Gastrocnemius medialis (tissue), 4 donors: ENCODE measurements around the gene CEP72. TPM values are rescaled to one million over a fixed set of nuclear protein-coding genes. Genes with fewer than 3 reads are reported as not detected.

Experiments used
- ATAC-seq, 2 donors: fragments of 150-250 bp; one replicate each; pipeline ENCODE4 v1.9.1; 2016
- DNase-seq, 2 donors: peaks; one replicate each; pipeline ENCODE4 v3.0.0-alpha.2; 2019
- H3K27ac ChIP-seq, 4 donors: fragments of 200-600 bp; sonication (generic); 1 replicate in 1 of 4; 2 replicates in 3 of 4; pipeline ENCODE4 v1.5.1; 2016 to 2018; ENCODE audit warnings: mild to moderate bottlenecking in 2 of 4, moderate library complexity in 1 of 4
- H3K27me3 ChIP-seq, 3 donors: fragments of 200-600 bp; sonication (generic) in 2 of 3; 1 replicate in 1 of 3; 2 replicates in 2 of 3; pipeline versions ENCODE4 v1.5.1 to v1.6.0; 2016 to 2019; ENCODE audit warnings: mild to moderate bottlenecking in 1 of 3, moderate library complexity in 1 of 3
- H3K36me3 ChIP-seq, 2 donors: fragments of 200-600 bp; sonication (generic) in 1 of 2; one replicate each; pipeline ENCODE4 v1.5.1; 2017 to 2018
- H3K4me1 ChIP-seq, 2 donors: fragments of 200-600 bp; sonication (generic) in 1 of 2; one replicate each; pipeline ENCODE4 v1.5.1; 2016 to 2017; ENCODE audit warnings: mild to moderate bottlenecking in 2 of 2
- H3K4me3 ChIP-seq, 4 donors: fragments of 200-600 bp; sonication (generic) in 3 of 4; 1 replicate in 1 of 4; 2 replicates in 3 of 4; pipeline ENCODE4 v1.5.1; 2016 to 2019; ENCODE audit warnings: mild to moderate bottlenecking in 2 of 4
- H3K9me3 ChIP-seq, 3 donors: fragments of 200-600 bp; sonication (generic) in 2 of 3; 1 replicate in 1 of 3; 2 replicates in 2 of 3; pipeline ENCODE4 v1.5.1; 2016 to 2019
- CTCF ChIP-seq, 5 experiments: fragments of 450-650 bp in 3 of 5; fragments of 200-600 bp in 2 of 5; sonication (generic) in 2 of 5; IDR thresholded peaks in 4 of 5; conservative IDR thresholded peaks in 1 of 5; 1 replicate in 4 of 5; 2 replicates in 1 of 5; pipeline ENCODE4 v1.5.1; 2016 to 2019; ENCODE audit warnings: antibody characterized with exemption in 5 of 5, mild to moderate bottlenecking in 3 of 5, moderate library complexity in 3 of 5
- POLR2A ChIP-seq, 2 donors: fragments of 450-650 bp; IDR thresholded peaks; one replicate each; pipeline ENCODE4 v1.6.1; 2017; ENCODE audit warnings: antibody characterized with exemption in 2 of 2, mild to moderate bottlenecking in 2 of 2, moderate library complexity in 2 of 2
- in situ Hi-C, 4 donors: fragments of 200-750 bp; cut with MboI; loops; one replicate each; pipeline versions ENCODE4 v1.15.0 to v1.8.0; 2017; ENCODE audit warnings: low sequenced_read_pairs in 4 of 4
- intact Hi-C: fragments of 100-400 bp; cut with DNase I; formaldehyde crosslinking; loops from one replicate; pipeline ENCODE4 v1.15.1; 2023; ENCODE audit warnings: low total_unique reads
- total RNA-seq, 4 donors: library from RNA; depleted of rRNA; stranded (reverse); fragments of >200 nt; gene quantifications; one replicate each; pipeline versions ENCODE4 v1.1.0 to v1.2.3, GENCODE V29; 2016

The CEP72 gene
- total RNA-seq, 4 donors from 2014 or later, result 0.36 to 0.56 (median 0.40) TPM; not detected in 1

- TF ChIP-seq CTCF (IDR thresholded peaks at IDR 0.05 in 4 of 5, conservative IDR thresholded peaks at IDR 0.05 in 1 of 5) (no peak), POLR2A (IDR thresholded peaks at IDR 0.05) (no peak)
These were observed 41.7 kb upstream of the CEP72 start for GRCh38 chr5:570446-570845.

GRCh38 chr5:570886-571285, 41.3 kb upstream of the CEP72 start:
- Histone ChIP-seq H3K27ac (no peak overlapping the region), H3K4me1 (no peaks in the 10 kb centered on the region), H3K9me3 (no peaks in the 10 kb centered on the region), H3K27me3 (peaks cover 17 to 37% (median 18%) of the 10 kb centered on the region in 3 donors), H3K36me3 (no peaks in the 10 kb centered on the region), H3K4me3 (no peak overlapping the region)
- DNase-seq, result no peak
- intact Hi-C loops, result no loop called here
- no peak for ATAC-seq
- no peak for TF ChIP-seq CTCF (IDR thresholded peaks at IDR 0.05 in 4 of 5, conservative IDR thresholded peaks at IDR 0.05 in 1 of 5)
- no peak for TF ChIP-seq POLR2A (IDR thresholded peaks at IDR 0.05)
- in situ Hi-C loops, result no loop called here

More at GRCh38 chr5:570446-570845, 41.7 kb upstream of the CEP72 start:
- intact Hi-C loops, result no loop called here
- Histone ChIP-seq H3K27ac (no peak overlapping the region), H3K36me3 (no peaks in the 10 kb centered on the region), H3K27me3 (peaks cover 17 to 36% (median 20%) of the 10 kb centered on the region in 3 donors), H3K4me3 (no peak overlapping the region), H3K9me3 (no peaks in the 10 kb centered on the region), H3K4me1 (no peaks in the 10 kb centered on the region)
- in situ Hi-C loops, result no loop called here
- ATAC-seq (no peak), DNase-seq (no peak)

- TF ChIP-seq POLR2A (IDR thresholded peaks at IDR 0.05) (no peak), CTCF (IDR thresholded peaks at IDR 0.05 in 4 of 5, conservative IDR thresholded peaks at IDR 0.05 in 1 of 5) (no peak)
- peaks cover 11 to 32% (median 17%) of the 10 kb centered on the region in 3 donors for H3K27me3 ChIP-seq
- in situ Hi-C loops, result no loop called here
- H3K36me3 ChIP-seq, result no peaks in the 10 kb centered on the region
- no peak overlapping the region for H3K27ac ChIP-seq
- ATAC-seq (no peak), DNase-seq (no peak)
- no peaks in the 10 kb centered on the region for H3K4me1 ChIP-seq
- intact Hi-C loops, result no loop called here
- H3K4me3 ChIP-seq, result no peak overlapping the region
- peaks cover 0 to under 1% (median 0%) of the 10 kb centered on the region in 3 donors for H3K9me3 ChIP-seq
These were observed 40.3 kb upstream of the CEP72 start for GRCh38 chr5:571791-572190.

- H3K27ac ChIP-seq, result no peak overlapping the region
- ATAC-seq, result no peak
- in situ Hi-C loops, result no loop called here
- no peak for DNase-seq
- H3K27me3 ChIP-seq, result peaks cover 9 to 30% (median 22%) of the 10 kb centered on the region in 3 donors
- H3K36me3 ChIP-seq, result no peaks in the 10 kb centered on the region
- no peaks in the 10 kb centered on the region for H3K4me1 ChIP-seq
- peaks cover 0 to 6% (median 0%) of the 10 kb centered on the region in 3 donors for H3K9me3 ChIP-seq
- no peak overlapping the region for H3K4me3 ChIP-seq
- TF ChIP-seq POLR2A (IDR thresholded peaks at IDR 0.05), result no peak
- TF ChIP-seq CTCF (IDR thresholded peaks at IDR 0.05 in 4 of 5, conservative IDR thresholded peaks at IDR 0.05 in 1 of 5), result no peak
- intact Hi-C loops, result no loop called here
These were observed 39.6 kb upstream of the CEP72 start for GRCh38 chr5:572398-573019.
